D721Med (cell line): ENCODE measurements around the gene TMC5.
A peak's percentile ranks its signal among the peaks of the same experiment; 100 is the strongest.

ENCODE experiments used
- DNase-seq: peaks from one replicate; pipeline ENCODE4 v3.0.0; 2011; ENCODE audit warnings: low spot score; ENCODE audit not compliant: insufficient read length
- FAIRE-seq: peaks from 2 replicates; lab custom pipeline; 2011; peaks lifted over from hg19 to GRCh38; lab: Jason Lieb, UNC
- TF ChIP-seq, protein P1 (sequence below): IDR thresholded peaks from 2 replicates; pipeline ENCODE4 v1.5.1; 2012; ENCODE audit warnings: mild to moderate bottlenecking, control low read depth; ENCODE audit not compliant: insufficient read depth; ENCODE audit errors: missing control alignments

TMC5 gene

GRCh38 chr16:19490619-19491018 is 72.9 kb downstream of the TMC5 start:
- TF ChIP-seq, protein P1, sequence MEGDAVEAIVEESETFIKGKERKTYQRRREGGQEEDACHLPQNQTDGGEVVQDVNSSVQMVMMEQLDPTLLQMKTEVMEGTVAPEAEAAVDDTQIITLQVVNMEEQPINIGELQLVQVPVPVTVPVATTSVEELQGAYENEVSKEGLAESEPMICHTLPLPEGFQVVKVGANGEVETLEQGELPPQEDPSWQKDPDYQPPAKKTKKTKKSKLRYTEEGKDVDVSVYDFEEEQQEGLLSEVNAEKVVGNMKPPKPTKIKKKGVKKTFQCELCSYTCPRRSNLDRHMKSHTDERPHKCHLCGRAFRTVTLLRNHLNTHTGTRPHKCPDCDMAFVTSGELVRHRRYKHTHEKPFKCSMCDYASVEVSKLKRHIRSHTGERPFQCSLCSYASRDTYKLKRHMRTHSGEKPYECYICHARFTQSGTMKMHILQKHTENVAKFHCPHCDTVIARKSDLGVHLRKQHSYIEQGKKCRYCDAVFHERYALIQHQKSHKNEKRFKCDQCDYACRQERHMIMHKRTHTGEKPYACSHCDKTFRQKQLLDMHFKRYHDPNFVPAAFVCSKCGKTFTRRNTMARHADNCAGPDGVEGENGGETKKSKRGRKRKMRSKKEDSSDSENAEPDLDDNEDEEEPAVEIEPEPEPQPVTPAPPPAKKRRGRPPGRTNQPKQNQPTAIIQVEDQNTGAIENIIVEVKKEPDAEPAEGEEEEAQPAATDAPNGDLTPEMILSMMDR, result no peak
- DNase-seq (no peak), FAIRE-seq (no peak)

DNA sequence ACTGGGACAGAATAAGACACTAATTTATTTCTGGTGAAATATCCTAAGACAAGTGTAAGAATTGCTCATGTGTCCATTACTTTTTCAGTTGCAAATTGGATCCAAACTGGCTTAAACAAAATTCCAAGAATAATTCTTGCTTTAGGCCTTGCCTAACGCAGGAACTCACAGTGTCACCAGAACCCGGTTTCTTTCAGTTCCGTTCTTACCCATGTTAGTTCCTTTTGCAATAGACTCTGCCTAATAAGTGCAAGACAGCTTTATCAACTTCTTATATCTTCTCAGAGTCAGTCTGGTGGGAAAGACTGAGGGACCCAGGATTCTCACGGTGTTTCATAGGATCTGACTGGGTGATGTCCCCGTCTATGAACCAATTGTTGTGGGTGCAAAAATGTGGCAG is 79.5 kb downstream of the TMC5 start:
- FAIRE-seq (no peak), DNase-seq (no peak)
- TF ChIP-seq, protein P1, result no peak

GRCh38 chr16:19499006-19499405 is 81.3 kb downstream of the TMC5 start:
- DNase-seq (no peak), FAIRE-seq (no peak)

GRCh38 chr16:19499481-19499880 is 81.8 kb downstream of the TMC5 start:
- TF ChIP-seq, protein P1, result no peak
- DNase-seq (no peak), FAIRE-seq (no peak)

More at GRCh38 chr16:19499006-19499405, 81.3 kb downstream of the TMC5 start:
- TF ChIP-seq, protein P1, result no peak

- FAIRE-seq (no peak), DNase-seq (no peak)
- TF ChIP-seq, protein P1, result peak; percentile 68
These were observed 84.9 kb downstream of the TMC5 start for GRCh38 chr16:19502395-19503131.

GRCh38 chr16:19503461-19504075 is 85.9 kb downstream of the TMC5 start:
- TF ChIP-seq, protein P1, result no peak
- DNase-seq, result no peak
- no peak for FAIRE-seq
